HepG2 (cell line): ENCODE measurements around the gene MCM3AP. TPM values are rescaled to one million over a fixed set of nuclear protein-coding genes. Genes with fewer than 3 reads are reported as not detected.

ENCODE experiments used
- ATAC-seq: fragments of 200-7000 bp; cut with Tn5 transposase; 3 replicates; pipeline ENCODE4 v1.9.1; 2020; ENCODE audit warnings: mild to moderate bottlenecking, moderate library complexity
- BruUV-seq: library from RNA; stranded (reverse); fragments of 400-500 nt; replicated peaks from 2 replicates; lab custom pipeline; 2021; lab: Mats Ljungman, UMichigan
- CTCF ChIA-PET: fragments of 300-600 bp; formaldehyde crosslinking; extraction: SDS; loops from one replicate; lab custom pipeline; 2021; ENCODE audit warnings: low total read pairs, inconsistent platforms, low intra/inter-chr PET ratio; lab: Yijun Ruan, JAX
- POLR2A ChIA-PET: fragments of 350-600 bp; sonication (Branson Sonifier 250); formaldehyde crosslinking; loops from one replicate; lab custom pipeline; 2020; ENCODE audit warnings: antibody characterized with exemption, inconsistent platforms; lab: Yijun Ruan, JAX
- DNase-seq: peaks from one replicate; pipeline ENCODE4 v3.0.0-alpha.2; 2015; ENCODE audit warnings: low spot score
- FAIRE-seq: peaks from 3 replicates; lab custom pipeline; 2011; peaks lifted over from hg19 to GRCh38; lab: Jason Lieb, UNC
- H2AFZ ChIP-seq: one replicate; pipeline ENCODE4 v1.6.1; 2011; ENCODE audit warnings: low read length, inconsistent platforms
- H3K27ac ChIP-seq: fragments of 300-600 bp; 3 replicates; pipeline ENCODE4 v1.8.0; 2011; ENCODE audit warnings: mixed run types, mild to moderate bottlenecking, mixed read lengths, low read length, inconsistent platforms; ENCODE audit not compliant: insufficient read depth; ENCODE audit errors: extremely low read length
- H3K27me3 ChIP-seq, 2 experiments: fragments of 200-600 bp in 1 of 2; 2 replicates in 1 of 2; 3 replicates in 1 of 2; pipeline versions ENCODE4 v1.6.0 to v1.8.0; 2011; ENCODE audit warnings: low read length in 2 of 2, mild to moderate bottlenecking in 2 of 2, moderate library complexity in 2 of 2, inconsistent platforms in 1 of 2; ENCODE audit not compliant: insufficient read depth in 2 of 2, control insufficient read depth in 1 of 2
- H3K36me3 ChIP-seq, 2 experiments: fragments of 200-600 bp in 1 of 2; replicated peaks in 1 of 2; 2 replicates in 1 of 2; 3 replicates in 1 of 2; pipeline versions ENCODE4 v1.5.1 to v1.8.0; 2011; ENCODE audit warnings: low read length in 2 of 2, inconsistent platforms in 1 of 2; ENCODE audit not compliant: insufficient read depth in 2 of 2, control insufficient read depth in 1 of 2
- H3K4me1 ChIP-seq: 2 replicates; pipeline ENCODE4 v1.5.1; 2012; ENCODE audit warnings: low read length, inconsistent platforms; ENCODE audit not compliant: insufficient read depth
- H3K4me2 ChIP-seq: 2 replicates; pipeline ENCODE4 v1.6.0; 2011; ENCODE audit warnings: low read depth, low read length, inconsistent platforms
- H3K4me3 ChIP-seq, 3 experiments: fragments of 200-600 bp in 1 of 3; sonication (generic), shearing (Covaris generic) in 1 of 3; replicated peaks in 1 of 3; 2 replicates each; pipeline ENCODE4 v1.5.1; 2011 to 2016; ENCODE audit warnings: low read length in 3 of 3, inconsistent platforms in 2 of 3, low read depth in 2 of 3, mild to moderate bottlenecking in 2 of 3, control low read depth in 1 of 3, mixed read lengths in 1 of 3; ENCODE audit not compliant: insufficient read depth in 1 of 3
- H3K79me2 ChIP-seq: one replicate; pipeline ENCODE4 v1.6.1; 2011; ENCODE audit warnings: low read length, inconsistent platforms; ENCODE audit not compliant: insufficient read depth
- H3K9ac ChIP-seq: 2 replicates; pipeline ENCODE4 v1.6.0; 2011; ENCODE audit warnings: mild to moderate bottlenecking, low read depth, low read length, inconsistent platforms; ENCODE audit not compliant: insufficient read depth
- H3K9me3 ChIP-seq: 2 replicates; pipeline ENCODE4 v1.5.1; 2012; ENCODE audit warnings: mild to moderate bottlenecking, low read length
- H4K20me1 ChIP-seq: 2 replicates; pipeline ENCODE4 v1.6.0; 2011; ENCODE audit warnings: inconsistent platforms, mild to moderate bottlenecking, low read length, moderate library complexity; ENCODE audit not compliant: insufficient read depth
- AGO2 ChIP-seq: fragments of 200-400 bp; formaldehyde crosslinking; optimal IDR thresholded peaks from 2 replicates; pipeline ENCODE3; 2017; ENCODE audit warnings: mild to moderate bottlenecking, low read depth, low read length, moderate library complexity
- CHD2 ChIP-seq: IDR thresholded peaks from 2 replicates; pipeline ENCODE4 v1.6.1; 2011; ENCODE audit warnings: low read depth, low read length, improper control_type of control experiment
- EHMT2 ChIP-seq: fragments of 200-600 bp; sonication (generic); IDR thresholded peaks from 2 replicates; pipeline ENCODE4 v1.7.0; 2017; ENCODE audit warnings: antibody characterized with exemption, low read depth, low read length, borderline replicate concordance
- FOXK2 ChIP-seq: fragments of 450-650 bp; IDR thresholded peaks from 2 replicates; pipeline ENCODE4 v1.6.1; 2016
- HMGXB3 ChIP-seq: sonication (generic); formaldehyde crosslinking; IDR thresholded peaks from 2 replicates; pipeline ENCODE4 v1.4.0; 2020; ENCODE audit warnings: missing genetic modification reagents, borderline replicate concordance
- UBTF ChIP-seq: sonication (generic); formaldehyde crosslinking; IDR thresholded peaks from 2 replicates; pipeline ENCODE4 v1.4.0; 2020; ENCODE audit warnings: mild to moderate bottlenecking, missing genetic modification reagents
- ZBTB4 ChIP-seq: sonication (generic); formaldehyde crosslinking; IDR thresholded peaks from 2 replicates; pipeline ENCODE4 v1.4.0; 2020; ENCODE audit warnings: missing genetic modification reagents, mild to moderate bottlenecking, borderline replicate concordance
- ZNF101 ChIP-seq: sonication (generic); formaldehyde crosslinking; IDR thresholded peaks from 2 replicates; pipeline ENCODE4 v1.4.0; 2020; ENCODE audit warnings: mild to moderate bottlenecking, low read depth, missing genetic modification reagents, borderline replicate concordance
- ZNF34 ChIP-seq: sonication (generic); formaldehyde crosslinking; IDR thresholded peaks from 2 replicates; pipeline ENCODE4 v1.4.0; 2020; ENCODE audit warnings: mild to moderate bottlenecking, missing genetic modification reagents, borderline replicate concordance
- ZNF607 ChIP-seq: sonication (generic); formaldehyde crosslinking; IDR thresholded peaks from 2 replicates; pipeline ENCODE4 v1.5.1; 2020; ENCODE audit warnings: missing genetic modification reagents, mild to moderate bottlenecking, borderline replicate concordance
- ZNF772 ChIP-seq: sonication (generic); formaldehyde crosslinking; IDR thresholded peaks from 2 replicates; pipeline ENCODE4 v1.5.0; 2020; ENCODE audit warnings: mild to moderate bottlenecking, missing genetic modification reagents
- WGBS: methylation state at CpG from one replicate; pipeline ENCODE4 v1.1.6; 2017; ENCODE audit warnings: low lambda C conversion rate; 5-methylcytosine and 5-hydroxymethylcytosine counted together
- in situ Hi-C: cut with HindIII; loops from 2 replicates; pipeline ENCODE4 v1.10.0; 2017; ENCODE audit warnings: low pct_unique_long_range_greater_than_20kb; ENCODE audit not compliant: extremely low pct_ligation_motif_present
- intact Hi-C: fragments of 100-400 bp; cut with micrococcal nuclease; formaldehyde crosslinking; loops from one replicate; pipeline ENCODE4 v1.10.0; 2022; ENCODE audit not compliant: unreplicated experiment
- polyA plus RNA-seq, 8 experiments: library from polyadenylated mRNA; depleted of rRNA in 3 of 8; stranded (reverse) in 7 of 8; unstranded in 1 of 8; fragments of >200 nt; fragmentation: Illumina TruSeq in 4 of 8; extraction: Trizol in 4 of 8; gene quantifications; 2 replicates each; pipeline versions ENCODE4 v1.2.1 to v1.2.3, GENCODE V29; 2011 to 2016; ENCODE audit warnings: low read depth in 4 of 8, missing spikeins in 1 of 8, mixed read lengths in 1 of 8; ENCODE audit not compliant: insufficient read depth in 1 of 8
- total RNA-seq, 5 experiments: library from RNA; depleted of rRNA; stranded (reverse); fragments of >200 nt; fragmentation: Illumina TruSeq; extraction: Trizol; gene quantifications; 2 replicates each; pipeline ENCODE4 v1.2.3, GENCODE V29; 2016; ENCODE audit warnings: low read depth in 1 of 5
- TF ChIP-seq, protein P1 (sequence below): IDR thresholded peaks from 2 replicates; pipeline ENCODE4 v1.6.1; 2016; ENCODE audit warnings: mild to moderate bottlenecking

Gene MCM3AP
- total and polyA plus RNA-seq, 2 of the 13 experiments (the other 11 are each of a cell fraction or from before 2014, with no cell fraction given): 27.0 to 54.7 TPM

DNA sequence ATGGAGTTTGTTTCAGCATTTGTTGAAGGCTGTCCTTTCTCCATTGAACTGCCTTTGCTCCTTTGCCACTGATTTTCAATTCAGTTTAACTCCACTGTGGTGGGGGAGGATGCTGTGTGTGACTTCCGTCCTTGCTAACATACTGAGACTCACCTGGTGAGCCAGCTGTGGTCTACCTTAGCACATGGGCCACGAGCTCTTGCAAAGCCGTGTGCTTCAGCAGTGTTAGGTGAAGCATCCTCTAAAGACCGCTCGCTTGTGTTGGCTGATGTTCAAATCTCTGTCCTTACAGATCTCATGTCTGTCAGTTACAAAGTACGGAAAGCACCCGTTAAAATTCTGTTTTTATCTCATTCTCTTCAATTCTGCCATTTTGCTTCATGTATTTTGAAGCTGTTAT lies 97.6 kb downstream of the MCM3AP start:
- ATAC-seq (no peak), DNase-seq (no peak), FAIRE-seq (no peak)
- intact Hi-C loops (no loop called here), in situ Hi-C loops (no loop called here)
- no peaks in the 10 kb centered on the region for H3K79me2 ChIP-seq
- CTCF ChIA-PET: no interaction called here
- H3K4me2 ChIP-seq: no peak overlapping the region
- H3K27ac ChIP-seq: no peak overlapping the region
- H3K9ac ChIP-seq: no peak overlapping the region
- H3K4me1 ChIP-seq: peaks cover 39% of the 10 kb centered on the region
- POLR2A ChIA-PET: no interaction called here
- no peak overlapping the region for H3K4me3 ChIP-seq
- H3K36me3 ChIP-seq: peaks cover 2 to 27% of the 10 kb centered on the region in 2 experiments
- H3K27me3 ChIP-seq: no peaks in the 10 kb centered on the region
- no TSS peak for BruUV-seq
- over 99% methylated on average over 7 of the region's 7 CpGs for WGBS
- H3K9me3 ChIP-seq: no peaks in the 10 kb centered on the region
- TF ChIP-seq ZBTB4 (CRISPR knock-in tag): no peak
- TF ChIP-seq EHMT2: no peak
- TF ChIP-seq UBTF: no peak
- no peak for TF ChIP-seq AGO2
- no peak for TF ChIP-seq HMGXB3
- no peak for TF ChIP-seq CHD2
- no peak for TF ChIP-seq ZNF34
- no peak for TF ChIP-seq FOXK2
- TF ChIP-seq, protein P1, sequence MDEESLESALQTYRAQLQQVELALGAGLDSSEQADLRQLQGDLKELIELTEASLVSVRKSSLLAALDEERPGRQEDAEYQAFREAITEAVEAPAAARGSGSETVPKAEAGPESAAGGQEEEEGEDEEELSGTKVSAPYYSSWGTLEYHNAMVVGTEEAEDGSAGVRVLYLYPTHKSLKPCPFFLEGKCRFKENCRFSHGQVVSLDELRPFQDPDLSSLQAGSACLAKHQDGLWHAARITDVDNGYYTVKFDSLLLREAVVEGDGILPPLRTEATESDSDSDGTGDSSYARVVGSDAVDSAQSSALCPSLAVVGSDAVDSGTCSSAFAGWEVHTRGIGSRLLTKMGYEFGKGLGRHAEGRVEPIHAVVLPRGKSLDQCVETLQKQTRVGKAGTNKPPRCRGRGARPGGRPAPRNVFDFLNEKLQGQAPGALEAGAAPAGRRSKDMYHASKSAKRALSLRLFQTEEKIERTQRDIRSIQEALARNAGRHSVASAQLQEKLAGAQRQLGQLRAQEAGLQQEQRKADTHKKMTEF: no peak
- no peak for TF ChIP-seq ZNF772 (CRISPR knock-in tag)
- TF ChIP-seq ZNF607 (CRISPR knock-in tag): no peak
- TF ChIP-seq ZNF101 (CRISPR knock-in tag): no peak
- TF ChIP-seq, all 625 proteins: peak for 0
- Histone ChIP-seq H2AFZ (no peak overlapping the region), H4K20me1 (no peaks in the 10 kb centered on the region)
